Muscle of back (tissue), 13 donors: ENCODE measurements around the gene TMEM164. TPM values are rescaled to one million over a fixed set of nuclear protein-coding genes. Genes with fewer than 3 reads are reported as not detected.
"Not testable (repeated sequence)": the region's sequence is repeated elsewhere in the genome, so short reads cannot be mapped to it uniquely, and the experiment has no call there.

Experiments
- DNase-seq, 3 donors: peaks; one replicate each; pipeline versions ENCODE4 v3.0.0 to v3.0.0-alpha.2; 2013
- long read RNA-seq, 9 donors: transcript quantifications; one replicate each; lab custom pipeline, GENCODE V29; 2026
- polyA plus RNA-seq, 10 donors: library from polyadenylated mRNA; unstranded; fragments of 120-200 nt; gene quantifications; one replicate each; pipeline ENCODE4 v1.2.1, GENCODE V29; 2013; ENCODE audit not compliant: insufficient read length in 10 of 10

Gene TMEM164
- 10 to 100 TPM; 19.9 to 34.8 (median 23.3) TPM for polyA plus RNA-seq
- long read RNA-seq, donor 1, full-length matches to known transcripts = 5 of 5 reads
- long read RNA-seq, donor 1, partial matches to known transcripts = 0 of 5 reads
- long read RNA-seq, donor 1, other reads (novel, unspliced or antisense) = 0 of 5 reads
- long read RNA-seq, donor 2, full-length matches to known transcripts = 1 of 1 reads
- long read RNA-seq, donor 2, partial matches to known transcripts = 0 of 1 reads
- long read RNA-seq, donor 2, other reads (novel, unspliced or antisense) = 0 of 1 reads
- long read RNA-seq, donor 3 = 0 reads
- long read RNA-seq, donor 4, full-length matches to known transcripts = 1 of 1 reads
- long read RNA-seq, donor 4, partial matches to known transcripts = 0 of 1 reads
- long read RNA-seq, donor 4, other reads (novel, unspliced or antisense) = 0 of 1 reads
- long read RNA-seq, donor 5, full-length matches to known transcripts = 5 of 5 reads
- long read RNA-seq, donor 5, partial matches to known transcripts = 0 of 5 reads
- long read RNA-seq, donor 5, other reads (novel, unspliced or antisense) = 0 of 5 reads
- long read RNA-seq, donor 6, full-length matches to known transcripts = 3 of 3 reads
- long read RNA-seq, donor 6, partial matches to known transcripts = 0 of 3 reads
- long read RNA-seq, donor 6, other reads (novel, unspliced or antisense) = 0 of 3 reads
- long read RNA-seq, donor 7, full-length matches to known transcripts = 2 of 2 reads
- long read RNA-seq, donor 7, partial matches to known transcripts = 0 of 2 reads
- long read RNA-seq, donor 7, other reads (novel, unspliced or antisense) = 0 of 2 reads
- long read RNA-seq, donor 8 = 0 reads
- long read RNA-seq, donor 9 = 0 reads

DNA sequence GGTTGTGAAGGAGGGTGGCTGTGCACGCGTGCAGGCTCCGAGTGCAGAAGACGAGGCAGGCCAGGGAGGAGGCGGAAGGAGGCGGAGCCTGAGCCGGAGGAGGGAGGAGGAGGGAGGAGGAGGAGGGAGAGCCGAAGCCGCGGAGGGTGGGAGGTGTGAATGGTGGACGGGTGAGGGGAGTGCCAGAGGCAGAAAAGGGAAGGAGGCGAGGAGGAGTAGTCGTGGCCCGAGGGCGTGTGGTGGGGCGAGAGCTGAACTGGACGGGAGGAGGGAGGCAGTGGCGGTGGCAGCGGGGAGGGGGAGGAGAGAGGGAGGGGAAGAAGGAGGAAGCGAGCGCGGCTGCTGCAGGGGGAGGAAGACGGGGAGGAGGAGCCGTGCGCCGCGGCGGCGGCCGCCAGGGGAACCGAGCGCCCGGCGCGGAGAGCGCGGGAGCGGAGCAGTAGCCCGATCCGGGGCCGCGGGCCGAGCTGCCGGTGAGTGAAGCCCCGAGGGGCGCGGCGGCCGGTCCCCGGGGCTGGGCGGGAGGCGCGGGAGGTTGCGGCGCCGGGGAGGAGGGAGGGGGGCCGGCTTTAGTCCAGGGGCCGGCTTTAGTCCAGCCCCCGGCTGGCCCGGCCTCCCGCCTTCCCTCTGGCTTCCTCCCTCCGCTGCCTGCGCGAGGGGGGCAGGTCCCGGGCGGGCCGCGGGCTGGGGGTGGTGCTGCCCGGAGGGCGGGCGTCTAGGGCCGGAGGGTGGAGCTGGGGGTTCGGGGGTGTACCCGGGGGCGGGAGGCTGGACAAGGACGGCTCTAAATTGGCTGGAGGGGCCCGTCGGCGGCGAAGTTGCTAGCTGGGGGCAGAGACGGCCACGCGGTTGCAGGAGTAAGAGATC lies at the start of gene TMEM164:
Gene TMEM164, plus strand, starts transcription at position 815 of the 867 bp plus-strand sequence. CDS start 661 bp downstream, outside the sequence.
- DNase-seq = peak; percentile 74 to 94 (median 83)

DNA sequence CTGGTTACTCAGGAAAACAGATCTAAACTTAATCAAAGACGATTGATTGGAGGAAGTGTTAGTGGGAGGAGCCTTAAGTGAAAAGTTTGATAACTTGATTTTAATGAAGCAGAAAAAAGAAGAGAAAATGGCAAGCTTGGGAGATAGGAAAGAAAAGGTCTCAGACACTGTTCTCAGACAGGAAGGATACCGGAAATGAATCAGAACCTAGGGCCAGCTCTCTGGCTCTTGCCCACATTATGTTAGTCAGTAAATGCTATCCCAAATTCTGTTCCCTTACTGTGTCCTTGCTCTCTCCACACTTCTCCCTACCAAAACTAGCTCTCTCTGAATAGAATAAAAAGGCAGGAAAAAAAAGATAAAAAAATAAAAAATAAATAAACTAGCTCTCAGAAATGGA lies 48.6 kb upstream of the TMEM164 start:
- no peak for DNase-seq

DNA sequence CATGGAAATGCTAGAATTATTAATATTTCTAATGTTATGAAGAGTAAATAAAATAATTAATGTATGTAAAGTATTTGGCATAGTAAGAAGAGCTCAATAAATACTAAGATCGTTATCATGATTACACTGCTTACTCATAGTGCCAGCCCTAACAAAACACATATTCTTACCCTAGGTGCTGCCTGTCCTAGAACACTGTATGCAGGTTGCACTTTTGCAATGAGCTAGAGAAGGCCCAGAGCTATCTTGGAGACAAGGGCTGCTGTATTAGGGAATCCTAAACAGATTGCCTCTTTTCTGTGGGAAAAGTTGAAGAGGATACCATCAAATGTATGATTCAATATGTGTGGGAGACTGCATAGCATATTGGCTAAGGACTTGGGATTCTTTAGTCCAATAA lies 48.0 kb upstream of the TMEM164 start:
- no peak for DNase-seq

DNA sequence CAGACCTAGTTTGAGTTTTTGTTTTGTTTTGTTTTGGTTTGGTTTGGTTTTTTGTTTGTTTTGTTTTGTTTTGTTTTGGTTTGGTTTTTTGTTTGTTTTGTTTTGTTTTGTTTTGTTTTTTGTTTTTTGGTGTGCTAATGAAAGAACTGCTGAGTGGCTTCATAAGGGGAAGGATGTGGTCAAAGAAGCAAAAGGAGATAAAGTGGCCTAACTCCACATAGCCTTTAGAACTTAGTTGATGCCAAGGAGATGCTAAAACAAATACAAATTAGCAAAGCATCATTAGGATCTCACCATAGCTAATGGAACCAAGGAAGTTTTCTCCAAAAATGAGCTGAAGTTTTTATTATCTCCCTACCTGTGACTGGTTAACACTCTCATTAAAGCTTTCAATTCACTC lies 44.6 kb upstream of the TMEM164 start:
- DNase-seq = no peak

DNA sequence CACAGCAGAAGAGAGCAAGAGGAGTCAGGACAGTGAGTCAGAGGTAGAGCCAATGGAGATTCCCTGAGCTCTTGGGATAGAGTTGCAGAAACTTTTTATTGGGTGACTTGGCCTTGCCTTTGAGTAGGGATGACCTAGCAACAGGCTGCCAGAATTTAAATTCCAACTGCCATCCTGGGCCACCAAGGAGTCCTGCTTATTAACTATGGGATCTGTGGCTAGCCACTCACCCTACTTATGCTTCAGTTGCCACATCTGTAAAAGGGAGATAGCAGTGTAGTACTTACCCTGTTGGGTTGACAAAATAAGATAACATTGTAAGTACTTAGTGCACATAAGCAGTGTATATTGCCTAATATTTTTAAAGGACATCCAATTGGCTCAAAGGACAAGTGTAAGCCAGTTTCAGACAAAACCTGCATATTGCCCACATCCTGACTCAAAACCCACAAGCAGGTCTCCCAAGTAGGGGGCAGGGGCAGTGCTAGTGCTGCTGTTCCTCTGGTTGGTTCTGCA lies 43.5 kb upstream of the TMEM164 start:
- no peak for DNase-seq

DNA sequence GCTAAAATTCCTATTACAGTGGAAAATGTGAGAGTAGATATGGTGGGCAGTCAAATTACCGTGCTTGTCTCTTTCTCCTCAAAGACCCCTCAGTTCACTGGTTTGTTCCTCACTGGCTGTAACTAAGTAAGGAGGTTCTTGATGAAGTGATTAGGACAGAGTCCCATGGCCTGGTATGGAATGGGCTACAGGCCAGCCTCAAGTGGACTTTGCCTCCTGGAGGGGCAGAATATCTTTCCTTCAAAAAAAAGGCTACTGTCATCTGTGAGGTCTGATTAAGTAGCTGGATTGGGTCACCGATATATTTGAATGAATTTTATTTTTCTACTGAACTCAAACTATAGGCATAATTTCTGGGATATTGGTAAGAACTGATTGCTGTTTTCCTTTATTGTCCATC lies 38.5 kb upstream of the TMEM164 start:
- DNase-seq = no peak

DNA sequence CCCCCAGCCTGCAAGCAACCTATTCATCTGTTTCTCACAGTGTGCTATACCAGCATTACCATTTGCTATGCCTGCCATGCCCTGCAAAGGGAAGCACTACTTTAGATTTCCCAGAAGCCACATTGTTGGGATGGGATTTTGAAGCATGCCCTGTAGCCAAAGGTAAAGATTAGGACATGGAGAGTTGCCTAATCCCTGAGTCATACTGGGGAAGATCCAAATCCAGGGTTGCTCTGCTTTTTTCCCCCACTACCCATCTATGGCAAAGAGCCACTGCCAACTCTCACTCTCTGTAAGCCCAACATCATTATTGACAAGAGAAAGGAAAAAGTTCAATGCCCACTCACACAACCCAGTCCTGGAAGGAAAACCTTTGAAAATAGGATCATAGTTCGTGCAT lies 36.7 kb upstream of the TMEM164 start:
- no peak for DNase-seq

DNA sequence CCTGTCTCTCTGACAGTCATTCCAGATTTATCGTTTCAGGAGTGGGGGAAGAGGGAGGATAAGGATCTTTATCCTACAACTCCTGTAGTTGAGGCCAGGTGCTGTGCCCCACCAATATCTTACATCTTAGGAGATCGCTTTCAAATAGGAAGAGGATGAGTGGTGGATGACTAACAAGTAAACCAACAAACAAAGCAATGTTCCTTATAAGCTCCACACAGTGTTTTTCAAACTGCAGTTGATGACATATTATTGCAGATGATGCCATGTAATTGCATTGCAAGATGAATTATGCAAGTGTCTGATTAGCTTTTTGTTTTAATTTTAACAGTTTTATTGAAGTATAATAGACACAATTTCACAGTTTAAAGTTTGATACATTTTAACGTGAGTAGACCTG lies 35.8 kb upstream of the TMEM164 start:
- DNase-seq = no peak

DNA sequence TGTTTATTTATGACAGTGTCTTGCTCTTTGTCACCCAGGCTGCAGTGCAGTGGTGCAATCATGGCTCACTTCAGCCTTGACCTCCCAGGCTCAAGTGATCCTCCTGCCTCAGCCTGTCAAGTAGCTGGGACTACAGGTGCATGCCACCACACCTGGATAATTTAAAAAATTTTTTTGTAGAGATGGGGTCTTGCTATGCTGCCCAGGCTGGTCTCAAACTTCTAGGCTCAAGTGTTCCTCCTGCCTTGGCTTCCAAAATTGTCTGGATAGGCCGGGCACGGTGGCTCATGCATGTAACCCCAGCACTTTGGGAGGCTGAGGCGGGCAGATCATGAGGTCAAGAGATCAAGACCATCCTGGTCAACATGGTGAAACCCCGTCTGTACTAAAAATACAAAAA lies 32.1 kb upstream of the TMEM164 start:
- DNase-seq = not testable (repeated sequence)

DNA sequence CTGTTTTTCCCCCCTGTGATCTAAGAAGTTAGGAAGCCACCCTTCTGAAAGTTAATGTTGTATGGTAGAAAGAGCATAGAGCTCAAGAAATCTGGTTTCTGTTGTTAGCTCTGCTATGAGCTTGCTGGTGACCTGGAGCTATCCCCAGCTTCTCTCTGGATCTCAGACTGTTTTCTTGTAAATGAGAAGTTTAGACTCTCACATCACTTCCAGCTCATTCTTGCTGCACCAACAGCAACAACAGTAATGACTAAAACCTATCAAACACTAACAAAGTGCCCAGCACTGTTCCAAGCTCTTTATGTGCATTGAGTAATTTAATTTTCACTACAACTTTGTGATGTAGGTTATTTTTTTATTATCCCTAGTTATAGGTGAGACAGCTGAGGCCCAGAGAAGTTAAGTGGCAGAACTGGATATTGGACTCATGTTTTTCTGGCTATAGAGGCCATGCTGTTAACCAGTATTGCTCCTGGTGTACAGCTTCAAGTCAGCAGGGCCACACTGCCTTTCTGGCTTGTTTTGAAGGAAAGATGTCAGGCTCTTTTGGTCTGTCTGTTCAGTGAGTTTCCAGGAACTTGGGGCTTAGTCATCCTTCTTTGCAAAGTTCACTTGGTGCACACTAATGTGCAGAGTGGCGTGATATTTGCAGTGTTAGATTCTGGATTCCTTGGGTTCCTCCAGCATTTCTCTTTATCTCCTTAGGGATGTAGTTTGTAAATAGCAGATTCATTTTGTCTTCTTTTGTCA lies 27.8 kb upstream of the TMEM164 start:
- no peak for DNase-seq

DNA sequence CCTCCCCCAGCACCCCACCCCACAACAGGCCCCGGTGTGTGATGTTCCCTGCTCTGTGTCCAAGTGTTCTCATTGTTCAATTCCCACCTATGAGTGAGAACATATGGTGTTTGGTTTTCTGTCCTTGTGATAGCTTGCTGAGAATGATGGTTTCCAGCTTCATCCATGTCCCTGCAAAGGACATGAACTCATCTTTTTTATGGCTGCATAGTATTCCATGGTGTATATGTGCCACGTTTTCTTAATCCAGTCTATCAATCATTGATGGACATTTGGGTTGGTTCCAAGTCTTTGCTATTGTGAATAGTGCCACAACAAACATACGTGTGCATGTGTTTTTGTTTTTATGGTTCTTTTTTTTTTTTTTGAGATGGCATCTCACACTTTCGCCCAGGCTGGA lies 17.7 kb upstream of the TMEM164 start:
- not testable (repeated sequence) for DNase-seq

DNA sequence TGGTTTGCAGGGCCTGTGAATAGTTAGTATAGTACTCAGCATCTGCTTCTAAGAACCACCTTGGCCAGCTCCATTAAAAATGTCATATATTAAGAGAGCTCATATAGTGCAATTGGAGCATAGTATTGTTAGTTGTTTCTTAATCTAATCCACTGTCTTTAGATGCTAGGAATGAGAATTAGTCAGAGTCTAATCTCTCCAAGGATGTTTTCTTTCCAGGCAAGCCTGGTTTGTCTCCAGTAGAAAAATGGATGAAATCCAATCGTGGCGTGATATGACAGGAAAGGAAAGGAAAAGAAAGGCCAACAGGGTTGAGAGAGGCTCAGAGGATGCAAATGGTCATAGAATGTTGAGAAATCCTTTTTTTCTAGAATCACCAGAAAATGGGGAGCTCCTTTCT lies 15.0 kb upstream of the TMEM164 start:
- DNase-seq = peak in 1 of 3 donors; percentile 34

DNA sequence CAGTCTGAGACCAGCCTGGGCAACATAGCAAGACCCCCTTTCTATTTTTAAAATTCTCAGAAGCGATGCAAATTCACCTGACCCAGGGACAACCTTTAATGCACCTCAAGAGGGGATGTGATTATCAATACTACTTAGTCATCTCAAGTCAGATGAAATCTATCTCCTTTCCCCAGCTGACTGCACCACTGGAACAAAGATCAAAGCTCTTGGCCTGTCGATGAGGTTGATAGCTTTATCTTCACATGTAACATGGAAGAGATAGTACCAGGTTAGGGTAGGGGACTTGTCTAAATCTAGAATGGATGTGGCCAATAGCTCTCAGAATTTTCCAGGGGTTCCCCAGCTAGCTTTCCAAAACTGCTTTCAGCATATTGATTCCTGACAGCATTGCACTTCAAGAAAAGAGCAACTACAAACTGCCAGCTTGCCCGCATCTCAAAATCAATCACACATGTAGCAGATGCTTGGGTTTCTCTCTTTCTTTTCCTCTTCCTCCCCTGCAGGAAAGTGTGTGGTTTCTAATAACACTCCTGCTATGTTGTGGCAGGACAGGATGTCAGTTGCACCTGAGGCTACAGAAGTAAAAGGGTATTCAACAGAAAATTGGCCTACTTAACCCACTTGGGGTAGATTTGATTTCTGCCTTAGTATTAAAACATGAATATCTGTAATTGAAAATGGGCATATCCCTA lies 12.2 kb upstream of the TMEM164 start:
- DNase-seq = no peak

DNA sequence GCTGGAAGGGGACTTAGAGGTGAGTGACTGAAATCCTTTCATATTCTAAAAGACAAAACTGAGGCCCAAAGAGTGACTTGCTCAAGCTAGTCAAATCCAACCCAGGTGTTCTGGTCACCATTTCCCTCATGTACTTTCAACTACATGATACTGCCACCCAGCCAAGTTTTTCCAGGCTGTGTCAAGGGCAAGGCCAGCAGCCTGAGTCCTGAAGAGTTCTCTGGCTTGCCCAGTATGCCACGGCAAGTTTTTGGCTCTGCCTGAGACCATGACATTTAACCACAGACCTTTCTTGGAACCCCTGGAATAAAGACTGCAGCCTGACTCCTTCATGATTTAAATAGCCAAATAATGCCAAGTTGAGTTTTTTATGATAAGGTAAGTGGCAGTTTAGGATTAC lies 10.7 kb upstream of the TMEM164 start:
- no peak for DNase-seq

DNA sequence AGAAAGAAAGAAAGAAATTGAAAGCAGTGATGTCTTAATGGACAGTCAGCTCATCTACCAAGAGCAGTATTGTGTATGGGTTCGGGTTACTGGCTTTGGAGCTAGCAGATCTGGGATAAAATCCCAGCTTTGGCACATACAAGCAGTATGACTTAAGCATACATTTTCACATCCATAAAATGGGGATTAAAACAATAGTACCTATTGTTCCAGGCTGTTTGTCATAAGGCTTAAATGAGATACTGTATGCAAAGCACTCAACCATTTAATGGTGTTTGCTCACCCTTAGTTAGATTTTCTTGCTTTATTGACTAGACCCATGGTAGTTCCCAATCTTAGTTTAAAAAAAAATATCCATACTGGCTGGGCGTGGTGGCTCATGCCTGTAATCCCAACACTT lies 7.8 kb upstream of the TMEM164 start:
- DNase-seq = no peak

DNA sequence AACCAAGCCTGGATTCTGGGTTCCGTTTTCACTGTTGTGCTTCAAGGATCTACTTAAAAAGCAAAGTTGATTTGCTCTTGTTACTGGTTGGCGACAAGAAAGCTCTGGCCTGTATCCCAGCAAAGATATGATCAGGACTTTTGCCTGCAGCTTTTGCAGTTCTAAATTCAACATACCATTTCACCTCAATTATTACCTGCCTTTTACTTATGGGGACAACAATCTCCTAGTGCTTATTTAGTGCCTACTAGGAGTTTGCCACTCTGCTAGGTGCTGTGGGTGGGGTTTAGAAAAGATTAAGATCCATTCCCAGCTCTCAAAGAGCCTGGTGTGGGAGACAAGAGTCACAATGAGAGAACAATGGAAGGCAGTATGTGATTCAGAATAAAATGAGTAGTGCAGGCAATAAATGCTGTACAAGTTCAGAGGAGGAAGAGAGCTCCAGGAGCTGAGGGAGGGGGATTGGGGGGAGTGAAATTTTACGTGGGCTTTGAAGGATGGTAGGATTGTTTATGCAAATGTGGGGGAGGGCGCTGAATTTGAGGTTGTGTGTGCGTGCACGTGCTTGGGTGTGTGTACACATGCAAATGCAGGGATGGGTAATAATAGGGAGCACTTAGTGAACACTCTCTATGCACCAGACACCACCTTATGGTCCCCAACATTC lies 5.0 kb upstream of the TMEM164 start:
- DNase-seq = no peak

DNA sequence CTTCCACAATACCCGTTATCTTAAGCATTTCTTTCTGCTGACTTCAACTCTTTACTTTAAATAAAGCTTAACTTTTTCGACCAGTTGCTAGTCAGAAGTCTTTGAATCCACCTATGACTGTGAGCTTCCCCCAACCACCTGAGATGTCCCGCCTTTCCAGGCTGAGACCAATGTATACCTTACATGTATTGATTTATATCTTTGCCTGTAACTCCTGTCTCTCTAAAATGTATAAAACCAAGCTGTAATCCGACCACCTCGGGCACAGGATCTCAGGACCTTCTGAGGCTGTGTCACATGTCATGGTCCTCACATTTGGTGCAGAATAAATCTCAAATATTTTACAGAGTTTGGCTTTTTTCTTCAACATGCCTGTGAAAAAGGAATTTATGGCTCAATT lies 2.9 kb upstream of the TMEM164 start:
- no peak for DNase-seq

DNA sequence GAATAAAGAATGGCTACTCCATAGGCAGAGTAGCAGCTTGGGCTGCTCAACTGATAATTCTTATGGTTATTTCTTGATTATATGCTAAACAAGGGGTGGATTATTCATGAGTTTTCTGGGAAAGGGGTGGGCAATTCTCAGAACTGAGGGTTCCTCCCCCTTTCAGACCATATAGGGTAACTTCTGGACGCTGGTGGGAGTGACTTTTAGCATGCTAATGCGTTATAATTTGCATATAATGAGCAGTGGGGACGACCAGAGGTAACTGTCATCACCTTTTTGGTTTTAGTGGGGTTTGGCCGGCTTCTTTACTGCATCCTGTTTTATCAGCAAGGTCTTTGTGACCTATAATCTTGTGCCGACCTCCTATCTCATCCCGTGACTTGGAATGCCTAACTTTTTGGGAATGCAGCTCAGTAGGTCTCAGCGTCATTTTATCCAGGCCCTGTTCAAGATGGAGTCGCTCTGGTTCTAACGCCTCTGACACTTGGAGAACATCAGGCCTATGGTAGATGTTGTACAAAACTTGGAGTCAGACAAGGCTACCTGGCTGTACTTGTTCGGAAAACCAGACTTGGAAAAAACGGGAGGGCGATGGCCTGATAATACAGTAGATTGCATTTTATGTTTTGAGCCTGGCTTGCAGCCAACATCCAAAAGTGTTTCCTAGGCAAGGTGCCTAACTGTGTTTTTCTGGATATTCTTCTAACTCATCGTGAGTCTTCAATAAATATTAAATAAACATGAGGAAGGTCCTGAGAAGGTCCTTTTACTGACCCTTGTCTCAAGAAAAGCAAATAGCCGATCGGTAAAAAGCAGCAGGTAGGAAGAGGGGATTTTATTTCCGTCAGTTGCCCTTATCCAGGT lies 1.8 kb upstream of the TMEM164 start:
- DNase-seq = no peak
